Endothelial cell of hepatic sinusoid (primary cell): Measurements from ENCODE around the gene GPR152.
"Not testable (repeated sequence)": the region's sequence is repeated elsewhere in the genome, so short reads cannot be mapped to it uniquely, and the experiment has no call there.

Source experiments
- in situ Hi-C: cut with HindIII; loops from 2 replicates; pipeline ENCODE4 v1.10.0; 2017; ENCODE audit warnings: low sequenced_read_pairs

Gene GPR152

DNA sequence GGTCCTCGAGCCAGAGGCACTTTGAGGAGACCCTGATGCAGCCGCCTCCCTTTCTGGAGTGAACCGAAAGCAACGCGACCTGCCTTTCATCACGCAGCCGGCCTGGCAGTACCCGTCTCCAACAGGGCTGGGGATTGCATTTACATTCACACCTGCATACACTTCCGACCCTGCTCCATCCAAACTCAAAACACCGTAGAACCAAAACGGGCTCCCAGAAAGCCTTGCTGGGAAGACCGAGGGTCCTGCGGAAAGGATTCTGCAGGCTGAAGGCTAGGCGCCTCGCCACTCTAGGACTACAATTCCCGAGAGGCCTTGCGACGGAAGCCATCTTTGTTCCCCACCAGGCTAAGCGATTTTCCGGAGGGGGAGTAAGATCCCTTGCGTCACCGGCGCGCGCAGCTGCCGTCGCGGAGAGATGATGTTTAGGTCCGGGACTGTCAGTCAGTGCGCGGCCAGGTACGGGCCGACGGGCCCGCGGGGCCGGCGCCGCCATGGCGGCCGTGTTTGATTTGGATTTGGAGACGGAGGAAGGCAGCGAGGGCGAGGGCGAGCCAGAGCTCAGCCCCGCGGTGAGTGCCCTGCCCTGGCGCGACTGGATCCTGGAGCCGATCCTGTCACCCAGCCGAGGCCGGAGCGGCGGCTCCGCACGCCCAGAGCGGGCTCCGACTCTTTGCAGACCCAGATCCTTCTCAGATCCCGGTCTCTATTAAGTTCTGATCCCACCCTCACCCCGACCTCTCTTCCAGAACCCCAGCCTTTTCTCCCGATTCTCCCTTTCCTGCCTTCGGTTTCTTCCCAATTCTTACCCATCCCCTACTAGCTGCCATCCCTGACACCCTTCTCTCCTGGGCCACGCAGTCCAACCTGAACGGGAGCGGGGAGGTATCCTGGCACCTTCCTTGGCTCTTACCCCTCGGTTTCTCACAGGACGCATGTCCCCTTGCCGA lies 24.2 kb downstream of the GPR152 start, which contains the start of gene RPS6KB2:
Gene RPS6KB2 (plus strand): TSS at position 443 of the 950 bp plus-strand sequence. CDS start 52 bp downstream, at position 495.
- in situ Hi-C loops: no loop called here

DNA sequence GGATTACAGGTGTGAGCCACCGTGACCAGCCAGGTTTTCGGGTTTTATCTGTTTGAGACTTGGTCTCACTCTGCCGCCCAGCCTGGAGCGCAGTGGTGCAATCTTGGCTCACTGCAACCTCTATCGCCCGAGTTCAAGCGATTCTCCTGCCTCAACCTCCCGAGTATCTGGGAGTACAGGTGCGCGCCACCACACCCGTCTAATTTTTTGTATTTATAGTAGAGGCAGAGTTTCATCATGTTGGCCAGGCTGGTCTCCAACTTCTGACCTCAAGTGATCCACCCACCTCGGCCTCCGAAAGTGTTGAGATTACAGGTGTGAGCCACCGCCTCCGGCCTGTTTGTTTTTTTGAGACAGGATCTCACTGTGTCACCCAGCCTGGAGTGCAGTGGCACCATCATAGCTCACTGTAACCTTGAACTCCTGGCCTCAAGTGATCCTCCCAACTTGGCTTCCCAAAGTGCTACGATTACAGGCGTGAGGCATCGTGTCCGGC lies 25.1 kb downstream of the GPR152 start:
- in situ Hi-C loops: not testable (repeated sequence)

DNA sequence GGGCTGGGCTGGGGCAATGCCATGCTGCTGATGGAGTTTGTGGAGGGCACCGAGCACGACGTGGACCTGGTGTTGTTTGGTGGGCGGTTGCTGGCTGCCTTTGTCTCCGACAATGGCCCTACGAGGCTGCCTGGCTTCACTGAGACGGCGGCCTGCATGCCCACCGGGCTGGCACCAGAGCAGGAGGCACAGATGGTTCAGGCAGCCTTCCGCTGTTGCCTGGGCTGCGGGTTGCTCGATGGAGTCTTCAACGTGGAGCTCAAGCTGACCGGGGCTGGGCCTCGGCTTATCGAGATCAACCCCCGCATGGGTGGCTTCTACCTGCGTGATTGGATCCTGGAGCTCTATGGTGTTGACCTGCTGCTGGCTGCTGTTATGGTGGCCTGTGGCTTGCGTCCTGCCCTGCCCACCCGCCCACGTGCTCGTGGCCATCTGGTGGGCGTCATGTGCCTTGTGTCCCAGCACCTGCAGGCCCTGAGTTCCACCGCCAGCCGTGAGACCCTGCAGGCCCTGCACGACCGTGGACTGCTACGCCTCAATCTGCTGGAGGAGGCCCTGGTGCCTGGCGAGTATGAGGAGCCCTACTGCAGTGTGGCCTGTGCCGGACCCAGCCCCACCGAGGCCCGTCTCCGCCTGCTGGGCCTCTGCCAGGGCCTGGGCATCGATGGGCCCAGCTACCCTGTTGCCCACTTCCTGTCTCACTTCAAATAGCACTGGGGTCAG lies 28.5 kb downstream of the GPR152 start:
- in situ Hi-C loops: no loop called here

DNA sequence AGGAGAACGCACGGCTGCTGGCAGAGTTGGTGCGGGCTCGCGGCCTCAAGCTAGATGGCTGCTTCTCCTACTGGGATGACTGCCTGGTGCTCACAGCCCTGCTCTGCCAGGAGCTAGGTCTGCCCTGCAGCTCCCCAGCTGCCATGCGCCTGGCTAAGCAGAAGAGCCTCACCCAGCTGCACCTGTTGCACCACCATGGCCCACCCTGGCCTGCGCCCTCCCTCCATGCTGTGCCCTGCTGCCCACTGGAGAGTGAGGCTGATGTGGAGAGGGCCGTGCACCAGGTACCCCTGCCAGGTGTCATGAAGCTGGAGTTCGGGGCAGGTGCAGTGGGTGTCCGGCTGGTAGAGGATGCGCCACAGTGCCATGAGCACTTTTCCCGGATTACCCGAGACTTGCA lies 29.1 kb downstream of the GPR152 start:
- in situ Hi-C loops: no loop called here

DNA sequence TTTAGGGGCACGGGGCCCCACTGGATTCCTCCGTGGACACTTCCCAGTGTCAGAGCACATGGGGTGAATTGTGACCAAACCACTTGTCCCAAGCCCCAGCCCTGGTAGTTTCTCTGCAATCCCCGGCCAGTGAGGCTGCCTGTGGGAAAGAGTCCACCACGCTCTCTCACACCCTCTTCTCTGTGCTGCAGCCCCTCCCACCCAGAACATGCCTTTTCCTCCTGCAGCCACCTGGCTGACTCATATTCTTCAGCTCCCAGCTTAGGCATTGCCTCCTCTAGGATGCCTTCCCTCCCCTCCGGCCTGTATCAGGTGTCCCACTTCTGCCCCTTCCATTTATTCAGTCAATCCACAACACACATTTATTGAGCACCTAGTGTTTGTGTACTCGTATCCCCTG lies 29.6 kb downstream of the GPR152 start:
- in situ Hi-C loops: no loop called here

DNA sequence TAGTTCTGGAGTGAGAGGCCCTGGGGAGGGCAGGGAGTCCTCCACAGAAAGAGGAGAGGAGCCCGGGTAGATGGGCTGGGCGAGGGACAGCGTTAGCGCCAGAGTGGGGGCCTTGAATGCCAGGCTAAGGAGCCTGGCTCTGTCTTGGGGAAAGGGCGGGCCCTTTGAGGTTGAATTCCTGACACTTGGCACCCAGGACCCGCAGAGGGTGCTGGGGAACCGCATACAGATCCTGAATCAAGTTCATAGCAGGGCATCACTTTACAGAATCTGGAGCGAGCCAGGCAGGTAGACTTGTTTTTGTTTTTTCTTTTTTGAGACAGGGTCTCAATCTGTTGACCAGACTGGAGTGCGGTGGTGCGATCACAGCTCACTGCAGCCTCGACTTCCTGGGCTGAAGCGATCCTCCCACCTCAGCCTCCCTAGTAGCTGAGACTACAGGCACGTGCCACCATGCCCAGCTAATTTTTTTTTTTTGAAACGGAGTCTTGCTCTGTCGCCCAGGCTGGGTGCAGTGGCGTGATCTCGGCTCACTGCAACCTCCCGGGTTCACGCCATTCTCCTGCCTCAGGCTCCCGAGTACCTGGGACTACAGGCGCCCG lies 31.0 kb downstream of the GPR152 start:
- in situ Hi-C loops: no loop called here

DNA sequence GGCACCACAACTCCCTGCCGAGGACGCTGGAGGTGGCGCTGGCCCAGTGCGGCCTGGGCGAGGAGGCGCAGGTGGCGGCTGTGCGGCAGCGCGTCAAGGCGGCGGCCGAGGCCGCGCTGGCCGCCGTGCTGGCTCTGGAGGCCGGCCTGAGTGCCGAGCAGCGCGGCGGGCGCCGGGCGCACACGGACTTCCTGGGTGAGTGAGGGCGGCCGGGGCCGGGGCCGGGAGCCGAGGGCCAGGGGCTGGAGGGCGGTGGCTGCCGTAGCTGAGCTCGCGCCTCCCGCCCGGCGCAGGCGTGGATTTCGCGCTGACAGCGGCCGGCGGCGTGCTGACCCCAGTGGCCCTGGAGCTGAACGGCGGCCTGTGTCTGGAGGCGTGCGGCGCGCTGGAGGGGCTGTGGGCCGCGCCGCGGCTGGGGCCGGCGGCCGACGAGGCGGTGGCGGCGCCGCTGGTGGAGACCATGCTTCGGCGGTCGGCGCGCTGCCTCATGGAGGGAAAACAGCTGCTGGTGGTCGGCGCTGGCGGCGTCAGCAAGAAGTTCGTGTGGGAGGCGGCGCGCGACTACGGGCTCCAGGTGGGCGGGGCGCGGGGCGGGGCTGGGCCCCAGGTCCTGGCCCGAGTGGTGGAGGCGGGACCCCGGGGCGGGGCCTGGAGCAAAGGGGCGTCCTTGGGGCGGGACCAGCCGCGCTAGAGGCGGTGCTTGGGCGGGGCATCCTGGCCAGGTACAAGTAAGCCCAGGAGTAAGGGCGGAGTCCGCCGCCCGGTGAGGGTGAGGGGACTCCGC lies 31.7 kb downstream of the GPR152 start:
- in situ Hi-C loops: no loop called here

DNA sequence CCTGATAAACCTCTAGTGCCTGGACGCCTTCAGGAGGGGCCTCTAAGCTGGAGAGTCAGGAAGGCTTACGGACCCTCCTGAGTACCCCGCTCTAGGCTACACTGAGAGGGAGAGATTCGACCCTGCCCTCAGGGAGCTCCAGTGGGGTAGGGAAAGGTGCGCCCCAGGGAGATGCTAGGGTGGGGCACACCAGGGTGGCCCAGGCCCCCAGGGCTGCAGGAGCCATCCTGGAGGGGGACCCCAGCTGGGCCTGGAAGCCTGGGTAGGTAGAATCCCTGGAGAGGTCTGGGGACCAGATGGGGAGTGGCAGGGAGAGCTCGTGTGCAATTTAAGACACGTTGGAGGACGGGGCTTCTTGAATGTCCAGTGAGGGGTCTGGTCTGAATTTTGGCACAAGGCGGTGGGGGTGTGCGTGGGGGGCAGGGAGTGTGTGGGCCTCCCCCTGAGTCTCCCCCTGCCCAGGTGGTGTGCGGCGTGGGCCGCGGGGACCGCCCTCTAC lies 32.3 kb downstream of the GPR152 start:
- in situ Hi-C loops: no loop called here

DNA sequence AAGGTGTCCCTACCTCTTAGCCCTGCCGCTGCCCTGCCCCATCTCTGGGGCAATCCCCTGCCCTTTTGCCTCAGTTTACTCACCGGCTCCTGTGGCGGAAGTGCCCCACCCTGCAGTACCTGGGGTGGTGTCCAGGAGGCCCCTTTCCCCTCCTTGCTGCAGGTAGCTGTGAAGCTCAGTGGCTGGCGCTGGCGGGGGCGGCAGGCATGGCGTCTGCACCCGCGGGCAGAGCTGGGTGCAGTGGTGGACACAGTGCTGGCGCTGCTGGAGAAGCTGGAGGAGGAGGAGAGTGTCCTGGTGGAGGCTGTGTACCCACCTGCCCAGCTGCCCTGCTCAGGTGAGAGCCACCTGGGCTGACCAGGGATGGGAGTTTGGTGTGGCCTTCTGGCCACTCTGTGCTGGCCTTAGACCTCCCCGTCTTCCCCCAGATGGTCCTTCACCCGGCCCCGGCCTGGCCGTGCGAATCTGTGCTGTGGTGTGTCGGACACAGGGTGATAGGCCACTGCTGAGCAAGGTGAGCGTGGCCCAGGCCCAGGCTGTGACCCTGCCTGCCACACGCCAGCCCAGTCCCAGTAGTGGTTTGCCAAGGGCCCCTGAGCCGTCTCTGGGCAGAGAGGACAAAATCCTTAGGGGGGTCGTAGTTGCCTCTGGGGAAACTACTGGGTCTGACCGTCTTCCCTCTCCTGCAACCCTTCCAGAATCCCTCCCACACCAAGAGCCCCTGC lies 33.0 kb downstream of the GPR152 start:
- in situ Hi-C loops: no loop called here

DNA sequence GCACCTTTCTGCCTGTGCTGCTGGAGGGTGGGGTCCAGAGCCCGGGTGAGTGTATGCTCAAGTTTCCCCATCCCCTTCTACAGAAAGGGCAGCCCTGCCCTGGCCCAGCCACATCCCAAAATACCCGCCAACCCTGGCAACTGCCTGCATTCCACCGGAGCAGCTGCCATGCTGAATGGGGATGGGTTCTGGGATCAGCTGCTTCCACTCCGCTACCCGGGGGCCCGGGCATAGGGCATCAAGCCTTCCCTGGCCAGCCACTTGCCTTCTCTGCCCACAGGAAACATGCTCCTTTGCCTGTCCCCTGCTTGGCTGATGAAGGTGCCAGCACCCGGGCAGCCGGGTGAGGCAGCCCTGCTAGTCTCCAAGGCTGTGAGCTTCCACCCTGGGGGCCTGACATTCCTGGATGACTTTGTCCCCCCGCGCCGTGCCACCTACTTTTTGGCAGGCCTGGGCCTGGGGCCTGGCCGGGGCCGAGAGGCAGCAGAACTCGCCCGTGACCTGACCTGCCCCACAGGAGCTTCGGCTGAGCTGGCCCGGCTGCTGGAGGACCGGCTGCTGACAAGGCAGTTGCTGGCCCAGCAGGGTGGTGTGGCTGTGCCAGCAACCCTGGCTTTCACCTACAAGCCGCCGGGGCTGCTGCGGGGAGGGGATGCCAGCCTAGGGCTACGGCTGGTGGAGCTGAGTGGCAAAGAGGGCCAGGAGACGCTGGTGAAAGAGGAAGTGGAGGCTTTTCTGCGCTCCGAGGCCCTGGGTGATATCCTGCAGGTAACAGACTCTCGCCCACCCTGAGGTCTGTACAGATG lies 33.9 kb downstream of the GPR152 start:
- in situ Hi-C loops: no loop called here

DNA sequence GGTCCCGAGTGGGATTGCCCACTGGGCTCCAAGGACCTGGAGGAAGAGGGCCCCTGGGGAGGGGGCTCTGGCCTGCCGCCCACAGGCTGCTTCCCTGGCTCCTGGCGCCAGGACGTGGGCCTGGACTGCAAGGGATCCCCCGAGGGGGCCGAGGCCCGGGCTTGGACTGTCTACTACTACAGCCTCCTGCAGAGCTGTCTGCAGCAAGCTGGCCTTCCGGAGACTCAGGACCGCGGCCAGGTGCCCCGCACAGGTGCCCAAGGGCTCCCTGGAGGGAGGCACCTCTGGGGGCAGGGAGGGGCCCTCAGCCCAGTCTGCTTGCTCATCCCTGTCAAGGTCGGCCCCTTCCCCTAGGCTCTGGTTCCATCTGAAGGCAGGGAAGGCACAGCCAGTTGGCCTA lies 35.1 kb downstream of the GPR152 start:
- in situ Hi-C loops: no loop called here

DNA sequence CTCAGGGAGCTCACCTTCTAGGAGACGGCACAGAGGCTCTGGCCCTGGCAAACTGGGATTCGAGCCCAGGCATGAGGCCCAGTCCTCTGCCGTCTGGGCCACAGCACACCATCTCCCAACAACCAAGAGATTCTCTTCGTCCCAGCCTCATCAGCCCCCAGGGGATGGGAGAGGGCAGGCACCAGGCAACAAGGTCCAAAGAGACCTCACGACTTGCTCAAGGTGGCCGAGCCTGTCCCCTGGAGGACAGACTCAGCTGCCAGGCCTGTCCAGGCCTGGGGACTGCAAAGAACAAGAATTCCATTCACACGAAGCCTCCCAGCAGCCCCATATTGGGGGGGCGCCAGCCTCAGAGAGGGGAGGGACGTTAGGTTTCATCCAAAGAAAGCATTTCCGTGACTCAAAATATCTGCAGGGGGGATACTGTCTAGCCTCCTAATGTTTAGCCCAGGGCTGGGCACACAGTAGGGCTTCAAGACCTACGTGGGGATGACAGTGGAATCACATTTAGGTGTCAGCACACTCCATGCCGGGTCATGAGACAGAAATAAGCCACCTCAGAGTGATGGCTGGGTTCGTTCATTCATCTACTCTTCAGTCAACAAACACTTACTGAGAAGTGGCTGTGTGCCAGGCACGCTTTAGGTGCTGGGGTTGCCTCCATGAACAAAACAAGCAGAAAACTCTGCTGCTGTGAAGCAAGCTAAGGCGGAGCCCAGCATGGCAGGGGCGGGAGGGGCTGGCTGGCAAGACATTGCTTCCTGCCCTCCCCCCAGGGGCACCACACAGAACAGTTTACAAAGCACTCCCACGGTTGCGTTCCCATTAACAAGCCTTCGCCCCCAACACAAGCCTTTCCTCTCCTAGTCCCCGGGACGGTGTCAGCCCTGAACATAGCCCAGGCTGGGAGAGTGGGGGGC lies 35.9 kb downstream of the GPR152 start:
- in situ Hi-C loops: no loop called here

DNA sequence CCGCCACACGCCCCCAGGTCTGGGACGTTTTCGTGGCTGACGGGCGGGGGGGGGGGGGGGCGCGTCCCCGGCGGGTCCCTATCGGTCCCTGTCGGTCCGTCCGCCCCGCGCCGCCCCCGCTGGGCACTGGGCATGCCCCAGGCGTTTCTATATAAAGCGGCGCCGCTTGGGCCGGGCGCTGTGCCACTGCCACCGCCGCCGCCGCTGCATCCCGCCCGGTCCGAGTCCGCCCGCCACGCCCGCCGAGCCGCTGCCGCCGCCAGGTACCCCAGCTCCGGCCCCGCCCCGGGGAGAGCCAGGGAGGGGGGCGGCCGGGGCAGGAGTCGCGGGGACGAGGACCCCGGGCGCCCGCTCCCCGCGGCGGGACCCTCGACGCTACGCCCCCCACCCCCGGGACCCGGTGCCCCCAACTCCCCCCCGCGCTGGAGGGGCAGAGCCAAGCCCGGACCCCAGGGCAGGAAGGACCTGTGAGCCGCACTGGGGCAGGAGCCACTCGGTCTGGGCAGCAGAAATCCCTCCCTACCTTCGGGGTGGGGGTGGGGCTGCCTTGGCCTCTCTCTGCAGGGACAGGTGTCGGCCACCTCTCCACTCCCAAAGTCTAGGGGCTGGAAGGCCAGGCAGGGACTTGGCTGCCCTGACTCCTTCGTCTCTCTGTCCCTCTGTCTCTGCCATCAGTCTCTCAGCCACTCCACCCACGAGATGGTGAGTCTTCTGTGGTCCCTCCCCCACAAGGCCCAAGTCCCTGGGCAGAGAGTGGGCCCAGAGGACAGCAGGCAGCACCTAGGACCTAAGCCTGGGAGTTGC lies 36.8 kb downstream of the GPR152 start, which contains the start of gene CARNS1:
Gene CARNS1 (plus strand): TSS at position 178 of the 804 bp plus-strand sequence. CDS start 522 bp downstream, at position 700.
- in situ Hi-C loops: no loop called here

DNA sequence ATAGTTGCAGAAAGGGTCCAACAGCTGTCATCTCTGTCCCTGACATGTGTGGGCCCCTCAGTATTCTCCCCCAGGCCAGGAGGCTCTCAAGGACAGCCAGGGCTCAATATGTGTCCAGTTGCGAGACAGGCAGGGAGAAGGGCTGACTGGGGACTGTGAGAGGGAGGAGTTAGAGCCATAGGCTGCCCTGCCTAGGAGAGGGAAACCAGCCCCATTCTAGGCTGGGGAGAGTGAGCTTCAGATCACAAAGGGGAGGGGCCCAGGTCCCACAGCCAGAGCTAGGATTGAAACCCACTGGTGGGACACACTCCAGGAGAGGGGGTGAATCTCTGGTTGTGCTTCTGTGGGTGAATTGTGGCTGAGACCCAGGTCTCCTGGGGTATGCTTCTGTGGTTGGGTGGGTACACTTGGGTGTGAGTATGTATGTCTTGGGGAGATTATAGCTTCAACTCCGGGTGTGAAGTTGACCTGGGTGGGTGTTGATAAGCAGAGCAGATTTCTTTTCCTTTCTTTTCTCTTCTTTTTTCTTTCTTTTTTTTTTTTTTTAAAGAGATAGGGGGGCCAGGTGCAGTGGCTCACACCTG lies 39.2 kb downstream of the GPR152 start:
- in situ Hi-C loops: no loop called here

DNA sequence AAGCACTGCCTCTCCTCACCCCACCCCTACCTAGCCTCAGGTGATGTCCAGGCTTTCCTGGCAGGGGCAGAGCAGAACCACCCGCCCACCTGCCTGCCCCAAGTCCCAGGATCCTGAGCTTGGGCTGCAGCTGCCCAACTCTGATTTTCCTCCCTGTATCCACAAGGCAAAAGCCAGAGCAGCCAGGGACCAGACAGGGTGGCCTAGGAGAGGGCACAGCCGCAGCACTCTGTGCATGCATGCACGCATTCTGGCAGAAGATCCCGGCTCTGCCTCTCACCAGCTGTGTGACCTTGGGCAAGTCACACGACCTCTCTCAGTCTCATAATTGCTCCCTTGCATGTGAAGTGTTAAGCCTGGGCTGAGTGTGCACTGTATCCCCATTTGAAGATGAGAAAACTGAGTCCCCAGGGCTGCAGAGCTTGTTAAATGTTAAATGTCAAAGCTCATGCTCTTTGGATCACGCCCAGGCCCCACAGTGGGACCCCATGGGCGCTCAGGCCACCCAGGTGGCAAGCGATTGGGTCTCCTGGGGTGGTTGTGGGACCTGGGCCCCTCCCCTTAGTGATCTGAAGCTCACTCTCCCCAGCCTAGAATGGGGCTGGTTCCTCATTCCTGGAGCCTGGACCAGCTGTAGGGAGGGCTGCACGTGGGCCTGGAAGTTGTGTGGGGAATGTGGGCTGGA lies 39.9 kb downstream of the GPR152 start:
- in situ Hi-C loops: no loop called here

DNA sequence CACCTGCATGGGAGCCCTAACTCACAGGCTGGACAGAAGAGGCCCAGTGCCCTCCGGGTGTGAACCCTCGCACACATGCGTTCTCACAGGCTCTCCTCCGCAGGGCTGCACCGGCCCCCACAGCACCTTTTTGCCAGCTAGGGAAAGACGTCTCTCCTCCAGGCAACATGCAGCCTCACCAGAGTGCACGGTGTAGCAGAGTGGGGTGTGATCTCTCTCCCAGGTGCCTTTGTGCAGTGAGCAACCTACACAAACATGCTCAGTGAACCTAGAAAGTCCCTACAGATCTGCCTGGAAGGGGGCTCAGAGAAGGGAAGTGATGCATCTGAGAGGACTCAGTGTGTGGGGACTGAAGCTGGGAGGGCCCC lies 40.8 kb downstream of the GPR152 start:
- in situ Hi-C loops: no loop called here
